DOHH2 (cell line): ENCODE measurements around the gene IMMP2L.

Experiments
- H3F3A ChIP-seq: fragments of 200-600 bp; sonication (generic), shearing (Covaris generic); 2 replicates; pipeline ENCODE4 v1.6.0; 2016; ENCODE audit warnings: antibody characterized with exemption, mild to moderate bottlenecking; ENCODE audit not compliant: control insufficient read depth, insufficient read depth
- H3K27ac ChIP-seq: fragments of 200-600 bp; sonication (generic); 2 replicates; pipeline ENCODE4 v1.5.1; 2014; ENCODE audit warnings: low read depth, mild to moderate bottlenecking, low read length, moderate library complexity
- H3K27me3 ChIP-seq: fragments of 200-600 bp; sonication (generic); 2 replicates; pipeline ENCODE4 v1.6.1; 2014; ENCODE audit warnings: mild to moderate bottlenecking, low read length, mixed read lengths; ENCODE audit not compliant: control insufficient read depth
- H3K36me3 ChIP-seq: fragments of 200-600 bp; sonication (generic); 2 replicates; pipeline ENCODE4 v1.6.1; 2014; ENCODE audit warnings: mild to moderate bottlenecking, low read length, moderate library complexity, mixed read lengths; ENCODE audit not compliant: control insufficient read depth
- H3K4me1 ChIP-seq: fragments of 200-600 bp; sonication (generic); 2 replicates; pipeline ENCODE4 v1.6.1; 2014; ENCODE audit warnings: mild to moderate bottlenecking, low read length, mixed read lengths; ENCODE audit not compliant: control insufficient read depth
- H3K4me2 ChIP-seq: fragments of 200-600 bp; sonication (generic); 2 replicates; pipeline ENCODE4 v1.6.0; 2014; ENCODE audit warnings: mild to moderate bottlenecking, low read length, moderate library complexity
- H3K4me3 ChIP-seq: fragments of 200-600 bp; sonication (generic); 2 replicates; pipeline ENCODE4 v1.5.1; 2014; ENCODE audit warnings: mild to moderate bottlenecking, low read length, mixed read lengths
- H3K79me2 ChIP-seq: fragments of 200-600 bp; sonication (generic); 2 replicates; pipeline ENCODE4 v1.6.1; 2014; ENCODE audit warnings: mild to moderate bottlenecking, low read length, mixed read lengths; ENCODE audit not compliant: control insufficient read depth
- H3K9me2 ChIP-seq: fragments of 200-600 bp; sonication (generic); replicated peaks from 2 replicates; pipeline ENCODE4 v1.6.1; 2014; ENCODE audit warnings: mild to moderate bottlenecking, low read length, mixed read lengths; ENCODE audit not compliant: control insufficient read depth
- H3K9me3 ChIP-seq: fragments of 200-600 bp; sonication (generic); 2 replicates; pipeline ENCODE4 v1.6.1; 2014; ENCODE audit warnings: antibody characterized with exemption, low read length, mixed read lengths; ENCODE audit not compliant: control insufficient read depth, insufficient read depth
- H4K20me1 ChIP-seq: fragments of 200-600 bp; sonication (generic); 2 replicates; pipeline ENCODE4 v1.6.0; 2014; ENCODE audit warnings: low read depth, mild to moderate bottlenecking, antibody characterized with exemption, low read length, moderate library complexity; ENCODE audit not compliant: control insufficient read depth, insufficient read depth
- CTCF ChIP-seq: fragments of 200-600 bp; sonication (generic); IDR thresholded peaks from one replicate; pipeline ENCODE4 v1.5.1; 2014; ENCODE audit warnings: antibody characterized with exemption, mild to moderate bottlenecking, low read depth, low read length; ENCODE audit not compliant: poor library complexity, severe bottlenecking
- EZH2phosphoT487 ChIP-seq: fragments of 200-600 bp; sonication (generic); IDR thresholded peaks from 2 replicates; pipeline ENCODE4 v1.6.1; 2017; ENCODE audit warnings: borderline replicate concordance, mild to moderate bottlenecking, antibody characterized with exemption, low read length, moderate library complexity, mixed read lengths

The IMMP2L gene

GRCh38 chr7:111076205-111076604 is 486.1 kb downstream of the IMMP2L start:
- TF ChIP-seq EZH2phosphoT487 (no peak), CTCF (no peak)
- Histone ChIP-seq H3K27me3 (no peaks in the 10 kb centered on the region), H3K4me2 (no peak overlapping the region), H3K79me2 (no peaks in the 10 kb centered on the region), H3K36me3 (no peaks in the 10 kb centered on the region), H3K4me3 (no peak overlapping the region), H3K9me3 (no peaks in the 10 kb centered on the region), H4K20me1 (no peaks in the 10 kb centered on the region), H3K27ac (no peak overlapping the region), H3K4me1 (peaks cover 20% of the 10 kb centered on the region), H3K9me2 (no peaks in the 10 kb centered on the region), H3F3A (no peaks in the 10 kb centered on the region)

GRCh38 chr7:111075498-111075897 is 486.8 kb downstream of the IMMP2L start:
- Histone ChIP-seq H3K4me3 (no peak overlapping the region), H3K27me3 (no peaks in the 10 kb centered on the region), H3K9me2 (no peaks in the 10 kb centered on the region), H3F3A (no peaks in the 10 kb centered on the region), H4K20me1 (no peaks in the 10 kb centered on the region), H3K27ac (no peak overlapping the region), H3K4me1 (peaks cover 13% of the 10 kb centered on the region), H3K9me3 (no peaks in the 10 kb centered on the region), H3K4me2 (no peak overlapping the region), H3K36me3 (no peaks in the 10 kb centered on the region), H3K79me2 (no peaks in the 10 kb centered on the region)
- no peak for TF ChIP-seq CTCF
- TF ChIP-seq EZH2phosphoT487 = no peak

GRCh38 chr7:111074748-111075146 is 487.5 kb downstream of the IMMP2L start:
- TF ChIP-seq CTCF (no peak), EZH2phosphoT487 (no peak)
- Histone ChIP-seq H3K27ac (no peak overlapping the region), H3K36me3 (no peaks in the 10 kb centered on the region), H3K4me3 (no peak overlapping the region), H3K9me2 (no peaks in the 10 kb centered on the region), H3F3A (no peaks in the 10 kb centered on the region), H3K9me3 (no peaks in the 10 kb centered on the region), H3K79me2 (no peaks in the 10 kb centered on the region), H3K27me3 (no peaks in the 10 kb centered on the region), H3K4me1 (peaks cover 12% of the 10 kb centered on the region), H4K20me1 (no peaks in the 10 kb centered on the region), H3K4me2 (no peak overlapping the region)
